DLD1 (cell line): Measurements from ENCODE around the gene ELF5.

Experiments used
- in situ Hi-C: cut with HindIII; loops from 2 replicates; pipeline ENCODE4 v1.10.0; 2017; ENCODE audit warnings: low sequenced_read_pairs

Gene ELF5

DNA sequence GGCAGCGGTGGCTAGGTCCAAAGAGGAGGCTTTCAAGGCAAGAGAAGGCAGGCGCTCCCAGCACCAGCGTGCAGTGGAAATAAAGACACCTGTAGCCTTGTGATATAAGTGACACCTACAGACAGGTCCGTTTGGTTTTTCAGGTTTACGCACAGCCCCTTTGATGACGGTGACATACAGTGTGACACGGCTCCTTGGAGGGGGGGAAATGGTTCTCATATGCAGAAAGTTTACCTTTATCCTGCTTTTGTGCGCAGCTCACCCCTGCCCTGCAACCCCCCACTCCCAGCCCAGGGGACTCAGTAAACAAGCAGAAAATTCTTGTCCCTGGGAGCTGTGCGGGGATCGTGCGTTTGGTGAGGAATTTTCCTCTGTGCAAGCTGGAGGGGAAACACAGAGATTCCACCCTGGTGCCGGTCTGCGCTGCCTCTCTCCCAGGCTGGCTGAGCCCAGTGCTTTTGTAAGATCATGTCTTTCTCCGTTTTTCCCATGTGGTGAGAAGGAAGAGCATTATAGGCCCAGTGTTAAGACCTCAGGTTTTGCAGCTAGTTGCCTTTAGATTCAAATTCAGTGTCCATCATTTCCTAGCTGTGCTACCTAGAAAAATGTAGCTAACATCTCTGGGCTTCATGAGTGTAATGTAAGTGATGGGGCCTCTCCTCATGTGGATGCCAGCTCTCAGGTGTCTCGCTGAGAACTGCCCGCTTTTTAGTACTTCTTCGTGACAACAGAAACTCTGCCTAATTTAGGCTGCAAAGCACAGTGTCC lies at the start of gene ELF5:
Gene ELF5 (minus strand): TSS at position 113 of the 768 bp plus-strand sequence. CDS start 8,045 bp downstream, outside the sequence.
- in situ Hi-C loops, result no loop called here

DNA sequence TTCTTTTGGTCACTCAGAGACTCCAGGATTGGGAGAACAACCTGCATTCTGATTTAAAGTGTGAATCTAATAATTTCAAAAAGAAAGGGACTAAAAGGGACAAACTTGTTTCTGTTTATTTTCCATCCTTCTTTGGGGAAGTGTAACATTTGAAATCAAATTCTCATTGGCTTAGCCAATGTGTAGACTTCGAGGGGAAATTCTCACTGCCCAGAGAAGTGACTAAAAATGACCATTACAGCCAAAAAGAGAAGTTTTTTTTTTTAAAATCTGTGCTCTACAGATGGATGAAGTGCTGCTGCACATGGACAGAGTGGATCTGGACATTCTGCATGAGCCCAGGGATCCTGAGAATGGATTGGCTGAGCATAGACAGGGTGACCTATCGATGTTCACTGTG lies 49.4 kb upstream of the ELF5 start:
- in situ Hi-C loops, result no loop called here

GRCh38 chr11:34560511-34560910 lies 46.9 kb upstream of the ELF5 start:
- in situ Hi-C loops, result no loop called here

- in situ Hi-C loops, result no loop called here
Observed at GRCh38 chr11:34558673-34559072, 45.1 kb upstream of the ELF5 start.

GRCh38 chr11:34558211-34558610 lies 44.6 kb upstream of the ELF5 start:
- in situ Hi-C loops, result no loop called here

- in situ Hi-C loops, result no loop called here
Observed at GRCh38 chr11:34552270-34552669, 38.7 kb upstream of the ELF5 start.

- in situ Hi-C loops, result no loop called here
Observed at GRCh38 chr11:34549271-34549670, 35.7 kb upstream of the ELF5 start.

DNA sequence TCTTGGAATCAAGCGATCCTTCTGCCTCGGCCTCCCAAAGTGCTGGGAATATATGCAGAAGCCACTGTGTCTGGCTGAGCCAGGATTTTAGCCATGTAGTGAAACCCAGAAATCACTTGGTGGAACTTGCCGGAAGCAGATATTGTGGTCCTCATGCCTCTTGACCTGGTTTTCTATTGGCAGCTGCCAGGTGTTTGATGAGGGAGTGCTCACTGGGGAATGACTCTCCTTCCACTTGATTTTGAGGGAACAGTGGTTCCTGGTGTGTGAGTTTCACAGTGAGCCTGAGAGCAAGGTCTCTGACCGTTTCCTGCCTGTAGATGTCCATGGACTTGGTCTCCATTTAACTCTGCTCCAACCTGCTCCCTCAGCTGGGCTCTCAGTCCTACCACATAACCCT lies 34.7 kb upstream of the ELF5 start:
- in situ Hi-C loops, result no loop called here

DNA sequence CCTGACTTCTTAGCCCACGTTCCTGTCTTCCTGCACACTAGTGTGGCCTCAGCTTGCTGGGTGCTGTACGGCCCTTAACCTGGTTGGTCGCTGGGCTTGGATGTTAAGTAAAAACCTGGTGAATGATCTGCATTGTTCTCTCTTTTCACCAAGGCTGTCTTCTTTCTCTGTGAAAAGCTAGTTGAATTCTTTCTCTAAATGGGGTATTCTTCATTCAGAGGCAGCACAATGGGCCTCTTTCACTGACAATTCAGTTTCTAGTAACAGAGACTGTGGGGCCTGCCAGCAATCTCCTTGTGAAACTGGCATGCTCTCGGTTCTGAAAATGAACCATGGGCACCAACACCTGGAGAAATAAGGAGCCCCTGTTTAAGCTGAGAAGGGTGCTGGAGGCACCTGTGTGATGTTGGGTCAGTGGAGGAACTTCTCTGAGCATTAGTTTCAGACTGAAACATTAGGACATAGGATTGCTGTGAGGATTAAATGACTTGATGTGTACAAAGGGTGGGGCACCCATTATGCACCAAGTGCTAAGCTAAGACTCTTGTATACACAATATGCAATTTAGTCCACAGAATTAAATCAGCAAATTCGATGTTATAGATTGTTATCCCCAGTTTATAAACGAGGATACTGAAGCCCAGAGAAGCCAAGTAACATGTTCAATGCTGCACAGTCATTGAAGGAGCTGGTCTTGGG lies 33.1 kb upstream of the ELF5 start:
- in situ Hi-C loops, result no loop called here

DNA sequence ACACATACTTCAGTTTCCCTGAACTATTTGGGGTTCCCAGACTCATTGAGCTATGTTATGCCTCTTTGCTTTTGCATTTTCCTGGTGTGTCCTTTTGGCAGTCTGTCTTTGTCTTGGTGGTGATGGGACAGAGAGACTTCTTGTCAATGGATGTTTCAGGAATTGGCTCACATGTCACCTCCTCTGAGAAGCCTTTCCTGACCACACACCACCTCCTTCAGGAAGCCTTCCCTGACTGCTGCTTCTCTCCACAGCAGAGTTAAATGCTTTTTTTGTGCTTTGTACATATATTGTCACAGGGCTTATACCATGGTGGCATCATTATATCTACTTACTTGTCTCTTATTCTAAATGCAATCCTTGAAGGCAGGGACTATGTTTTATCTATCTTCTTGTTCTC lies 28.5 kb upstream of the ELF5 start:
- in situ Hi-C loops, result no loop called here

DNA sequence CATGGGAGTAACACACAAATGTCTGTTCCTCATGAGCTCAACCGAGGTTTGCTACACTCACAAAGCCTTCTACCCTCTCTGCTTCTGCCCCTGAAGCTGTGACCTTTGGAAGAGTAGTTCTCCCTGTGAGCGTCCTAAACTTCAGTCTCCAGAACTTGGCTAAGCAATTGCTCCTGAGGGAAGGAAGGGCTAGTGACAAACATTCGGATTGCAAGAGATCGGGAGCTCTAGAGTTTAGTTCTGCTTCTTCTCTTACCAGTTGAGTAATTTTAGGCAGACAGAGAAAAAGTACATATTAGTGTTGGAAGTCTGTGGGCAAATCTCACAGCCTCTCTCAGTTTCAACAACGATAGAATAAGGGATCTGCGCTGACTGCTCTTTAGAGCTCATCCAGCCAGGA lies 27.3 kb upstream of the ELF5 start:
- in situ Hi-C loops, result no loop called here

GRCh38 chr11:34537636-34538035 lies 24.0 kb upstream of the ELF5 start:
- in situ Hi-C loops, result no loop called here

DNA sequence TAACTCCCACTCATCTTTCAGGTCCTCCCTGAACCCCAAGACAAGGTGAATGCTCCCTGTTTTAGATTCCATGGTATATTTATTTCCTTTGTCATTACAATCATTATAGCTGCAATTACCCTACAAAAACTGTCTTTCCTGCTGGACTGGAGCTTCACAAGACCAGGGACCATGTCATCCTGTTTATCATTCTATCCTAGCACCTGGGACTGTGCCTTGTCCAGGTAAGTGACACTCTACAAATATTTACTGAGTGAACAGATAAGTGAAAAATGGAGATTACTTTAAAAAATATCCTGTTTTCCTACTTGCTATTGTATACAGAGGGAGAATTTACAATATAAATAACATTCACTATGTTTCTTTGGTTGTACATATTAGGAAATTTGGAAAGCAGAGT lies 22.5 kb upstream of the ELF5 start:
- in situ Hi-C loops, result no loop called here

DNA sequence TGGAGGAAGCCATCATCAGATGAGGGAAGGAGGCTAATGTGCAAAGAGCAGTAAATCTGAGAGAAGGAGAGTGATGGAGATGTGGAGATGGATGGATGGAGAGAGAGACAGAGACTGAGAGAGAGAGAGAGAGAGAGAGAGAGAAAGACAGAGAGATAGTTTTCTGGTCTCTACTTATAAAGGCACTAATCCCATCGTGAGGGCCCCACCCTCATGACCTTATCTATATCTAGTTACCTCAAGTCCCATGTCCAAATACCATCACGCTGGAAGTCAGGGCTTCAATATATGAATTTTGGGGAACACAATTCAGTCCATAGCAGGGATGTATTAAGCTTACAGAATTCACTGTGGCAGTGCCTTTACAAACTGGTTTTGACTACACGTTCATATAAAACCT lies 21.2 kb upstream of the ELF5 start:
- in situ Hi-C loops, result no loop called here

DNA sequence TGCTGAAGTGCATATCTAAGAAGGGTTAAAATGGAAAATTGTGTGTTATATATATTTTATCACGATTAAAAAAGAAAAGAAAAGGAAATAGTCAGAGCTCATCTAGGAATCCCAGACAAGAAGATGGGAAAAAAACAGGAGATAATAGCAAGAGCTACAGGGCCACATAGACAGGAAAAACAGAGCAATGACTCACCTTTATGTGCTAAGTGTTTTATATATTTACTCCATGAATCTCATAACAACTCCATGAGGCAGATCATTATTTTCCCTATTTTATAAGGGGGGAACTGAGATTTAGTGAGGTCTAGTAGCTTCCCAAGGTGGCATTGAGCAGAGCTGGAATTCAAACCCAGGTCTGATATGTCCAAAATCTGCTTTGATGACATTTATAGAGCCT lies 18.1 kb upstream of the ELF5 start:
- in situ Hi-C loops, result no loop called here

DNA sequence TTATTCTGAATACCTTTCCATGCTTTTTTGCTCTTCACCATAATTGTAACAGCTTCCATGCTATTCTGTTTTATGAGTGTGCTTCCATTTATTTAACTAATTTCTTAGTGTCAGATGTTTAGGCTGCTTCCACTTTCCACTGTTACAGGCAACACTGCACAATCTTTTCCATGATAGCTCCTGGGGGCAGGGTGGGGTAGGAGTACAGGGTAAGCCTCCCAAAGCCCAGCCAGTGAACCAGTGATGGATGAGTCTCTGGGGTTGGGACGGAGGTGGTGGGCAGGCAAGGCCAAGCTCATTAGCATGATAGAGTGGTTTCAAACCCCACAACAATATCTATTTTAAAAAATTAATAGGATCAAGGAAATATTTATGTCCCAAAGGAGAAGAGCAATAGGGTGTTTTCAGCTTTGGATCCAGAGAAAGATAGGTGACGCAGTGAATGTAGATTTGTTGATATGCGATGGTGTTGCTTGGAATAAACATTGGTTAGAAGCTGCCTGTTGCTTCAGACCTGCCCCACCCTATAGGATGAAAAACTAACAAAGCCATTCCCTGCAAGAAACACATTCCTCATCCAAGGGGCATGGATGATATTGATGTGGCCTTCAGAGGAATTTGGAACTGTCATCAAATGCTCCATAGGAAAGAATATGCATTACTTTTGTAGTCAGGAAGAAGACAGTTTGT lies 17.1 kb upstream of the ELF5 start:
- in situ Hi-C loops, result no loop called here

- in situ Hi-C loops, result no loop called here
Observed at GRCh38 chr11:34529643-34530042, 16.0 kb upstream of the ELF5 start.

- in situ Hi-C loops, result no loop called here
Observed at GRCh38 chr11:34528072-34528471, 14.5 kb upstream of the ELF5 start.

- in situ Hi-C loops, result no loop called here
Observed at GRCh38 chr11:34525888-34526657, 12.5 kb upstream of the ELF5 start.

DNA sequence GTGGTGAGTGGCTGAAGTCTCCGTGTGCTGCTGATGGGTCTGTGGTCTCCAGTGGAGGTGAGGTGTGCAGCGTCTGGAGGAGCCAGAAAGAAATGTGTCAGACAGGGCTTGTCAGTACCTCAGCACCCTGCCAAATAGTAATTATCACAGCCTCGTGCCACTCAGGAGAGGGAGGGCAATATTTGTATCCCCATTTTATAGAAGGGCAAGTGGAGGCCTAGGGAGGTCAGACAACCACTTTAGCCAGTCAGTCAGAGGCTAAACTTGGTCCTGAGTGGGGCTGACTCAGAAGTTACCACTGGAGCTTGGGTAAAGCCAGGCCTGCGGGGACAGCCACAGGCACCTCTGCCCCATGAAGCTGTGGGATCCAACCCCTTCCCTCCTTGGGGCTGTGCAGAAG lies 11.5 kb upstream of the ELF5 start:
- in situ Hi-C loops, result no loop called here

- in situ Hi-C loops, result no loop called here
Observed at GRCh38 chr11:34524696-34525095, 11.1 kb upstream of the ELF5 start.
